GM19238 (cell line): ENCODE results near the gene IYD.

Experiments
- DNase-seq: peaks from one replicate; pipeline ENCODE4 v3.0.0; 2011; ENCODE audit warnings: low spot score; ENCODE audit not compliant: insufficient read length

Gene IYD

GRCh38 chr6:150368762-150369161, at the start of gene IYD:
TSS of gene IYD (plus strand) at chr6:150369012. CDS start at chr6:150369032, 20 bp downstream.
- no peak for DNase-seq

GRCh38 chr6:150319924-150320323, 48.9 kb upstream of the IYD start:
- no peak for DNase-seq

GRCh38 chr6:150320442-150320841, 48.4 kb upstream of the IYD start:
- no peak for DNase-seq

GRCh38 chr6:150322466-150322871, 46.3 kb upstream of the IYD start:
- no peak for DNase-seq

- DNase-seq, result no peak
These were observed 45.6 kb upstream of the IYD start for GRCh38 chr6:150323205-150323604.

- DNase-seq, result no peak
These were observed 44.8 kb upstream of the IYD start for GRCh38 chr6:150324044-150324443.

GRCh38 chr6:150325066-150325772, 43.6 kb upstream of the IYD start:
- DNase-seq, result no peak

GRCh38 chr6:150327117-150327774, 41.6 kb upstream of the IYD start:
- DNase-seq, result no peak

- DNase-seq, result no peak
These were observed 39.9 kb upstream of the IYD start for GRCh38 chr6:150328744-150329405.

- no peak for DNase-seq
These were observed 37.5 kb upstream of the IYD start for GRCh38 chr6:150331344-150331743.

GRCh38 chr6:150332939-150333584, 35.8 kb upstream of the IYD start:
- DNase-seq, result no peak

GRCh38 chr6:150333585-150333941, 35.2 kb upstream of the IYD start:
- no peak for DNase-seq

GRCh38 chr6:150334790-150335783, 33.7 kb upstream of the IYD start:
- peak; percentile 18 for DNase-seq

GRCh38 chr6:150336299-150336698, 32.5 kb upstream of the IYD start:
- no peak for DNase-seq

GRCh38 chr6:150336708-150337107, 32.1 kb upstream of the IYD start:
- no peak for DNase-seq

- no peak for DNase-seq
These were observed 26.7 kb upstream of the IYD start for GRCh38 chr6:150342126-150342525.

GRCh38 chr6:150343434-150343833, 25.4 kb upstream of the IYD start:
- DNase-seq, result no peak

GRCh38 chr6:150345781-150346180, 23.0 kb upstream of the IYD start:
- DNase-seq, result no peak

GRCh38 chr6:150346346-150346745, 22.5 kb upstream of the IYD start:
- no peak for DNase-seq

- no peak for DNase-seq
These were observed 21.0 kb upstream of the IYD start for GRCh38 chr6:150347845-150348244.

GRCh38 chr6:150349546-150349945, 19.3 kb upstream of the IYD start:
- DNase-seq, result no peak
